ENCODE data around the gene MBD2.
"Not testable (repeated sequence)": the region's sequence is repeated elsewhere in the genome, so short reads cannot be mapped to it uniquely, and the experiment has no call there.

MBD2 gene

GRCh38 chr18:54215069-54215468, 9.4 kb downstream of the MBD2 start:
- no peak for TF ChIP-seq CTCF (conservative IDR thresholded peaks at IDR 0.05; ENCODE audit: low read depth)
- DNase-seq (ENCODE audit: low spot score): no peak
- POLR2A ChIA-PET (ENCODE audit: low non-redundant PET): interaction anchor here (0.7 kb wide), 1 partner anchor 13 kb away, joined by 7 read pairs; no protein-coding TSS in a partner anchor
- CTCF ChIA-PET: interaction anchor here (0.6 kb wide), 1 partner anchor 517 kb away, joined by 3 read pairs; no protein-coding TSS in a partner anchor
- H3K27ac ChIP-seq: no peak overlapping the region

GRCh38 chr18:54210463-54210862, 14.0 kb downstream of the MBD2 start:
- DNase-seq (ENCODE audit: low spot score): no peak
- TF ChIP-seq CTCF (conservative IDR thresholded peaks at IDR 0.05; ENCODE audit: low read depth): no peak
- ChIA-PET CTCF (no interaction called here), POLR2A (ENCODE audit: low non-redundant PET) (no interaction called here)
- H3K27ac ChIP-seq: no peak overlapping the region

- POLR2A ChIA-PET (ENCODE audit: low non-redundant PET): no interaction called here
- DNase-seq (ENCODE audit: low spot score): no peak
- CTCF ChIA-PET: no interaction called here
- H3K27ac ChIP-seq: no peak overlapping the region
- TF ChIP-seq CTCF (conservative IDR thresholded peaks at IDR 0.05; ENCODE audit: low read depth): no peak
Measured at GRCh38 chr18:54209471-54210180, 14.8 kb downstream of the MBD2 start.

- POLR2A ChIA-PET (ENCODE audit: low non-redundant PET): no interaction called here
- no peak for DNase-seq (ENCODE audit: low spot score)
- TF ChIP-seq CTCF (conservative IDR thresholded peaks at IDR 0.05; ENCODE audit: low read depth): no peak
- no peak overlapping the region for H3K27ac ChIP-seq
- CTCF ChIA-PET: no interaction called here
Measured at GRCh38 chr18:54206447-54206846, 18.0 kb downstream of the MBD2 start.

- CTCF ChIA-PET: no interaction called here
- TF ChIP-seq CTCF (conservative IDR thresholded peaks at IDR 0.05; ENCODE audit: low read depth): no peak
- no peak for DNase-seq (ENCODE audit: low spot score)
- POLR2A ChIA-PET (ENCODE audit: low non-redundant PET): no interaction called here
- H3K27ac ChIP-seq: no peak overlapping the region
Measured at GRCh38 chr18:54205959-54206358, 18.5 kb downstream of the MBD2 start.

GRCh38 chr18:54205448-54205847, 19.0 kb downstream of the MBD2 start:
- POLR2A ChIA-PET (ENCODE audit: low non-redundant PET); DNase-seq (ENCODE audit: low spot score); CTCF ChIA-PET; H3K27ac ChIP-seq: not testable (repeated sequence)

GRCh38 chr18:54204883-54205282, 19.6 kb downstream of the MBD2 start:
- no peak for TF ChIP-seq CTCF (conservative IDR thresholded peaks at IDR 0.05; ENCODE audit: low read depth)
- no peak overlapping the region for H3K27ac ChIP-seq
- CTCF ChIA-PET: no interaction called here
- no peak for DNase-seq (ENCODE audit: low spot score)
- POLR2A ChIA-PET (ENCODE audit: low non-redundant PET): no interaction called here
